ENCODE measurements around the gene DPP3. TPM values are rescaled to one million over a fixed set of nuclear protein-coding genes. Genes with fewer than 3 reads are reported as not detected.

Gene DPP3
- total RNA-seq, 2 experiments from 2014 or later = 73.8 to 80.1 TPM

- H3K4me3 Mint-ChIP-seq = peak within 1 kb of the TSS; percentile 85
- CTCF ChIA-PET = interaction anchor here (0.6 to 3.8 kb wide), 4 partner anchors 12 to 195 kb away, joined by 3 to 16 read pairs (median 5); partner anchors contain the start of gene MRPL11
- intact Hi-C loops (cut with micrococcal nuclease) = loop anchor here (1.0 to 2.0 kb wide), 4 partner anchors 14 to 48 kb away; partner anchors contain the start of genes BBS1 and DPP3
- H3K27ac Mint-ChIP-seq = peak within 1 kb of the TSS; percentile 75
- H3K9me3 Mint-ChIP-seq = no peaks in the 10 kb centered on the region
- peak; percentile 96 for DNase-seq
- H3K36me3 Mint-ChIP-seq (ENCODE audit: low read depth) = no peaks in the 10 kb centered on the region
- no peaks in the 10 kb centered on the region for H3K27me3 Mint-ChIP-seq (ENCODE audit: low read depth)
- H3K4me1 Mint-ChIP-seq (ENCODE audit: low read depth) = peaks cover 33% of the 10 kb centered on the region
Observed at GRCh38 chr11:66466225-66467033, 13.8 kb upstream of the DPP3 start, which contains the start of gene PELI3. Gene PELI3, plus strand, starts transcription at chr11:66466905. Its CDS starts 1,224 bp downstream, at chr11:66468129.

GRCh38 chr11:66467034-66467659 lies 13.1 kb upstream of the DPP3 start:
- Mint-ChIP-seq H3K9me3 (no peaks in the 10 kb centered on the region), H3K4me3 (peak overlapping the region; percentile 85), H3K36me3 (ENCODE audit: low read depth) (no peaks in the 10 kb centered on the region), H3K4me1 (ENCODE audit: low read depth) (peaks cover 33% of the 10 kb centered on the region), H3K27ac (no peak overlapping the region), H3K27me3 (ENCODE audit: low read depth) (no peaks in the 10 kb centered on the region)
- intact Hi-C loops (cut with micrococcal nuclease) = loop anchor here (2.0 kb wide), 1 partner anchor 44 kb away; the partner anchor contains the start of gene BBS1
- CTCF ChIA-PET = interaction anchor here (0.6 to 3.8 kb wide), 6 partner anchors 12 to 195 kb away, joined by 3 to 16 read pairs (median 4); partner anchors contain the start of gene BBS1
- DNase-seq = peak; percentile 39

GRCh38 chr11:66467756-66468155 lies 12.5 kb upstream of the DPP3 start:
- DNase-seq = peak; percentile 49

GRCh38 chr11:66468691-66469090 lies 11.5 kb upstream of the DPP3 start:
- H3K4me3 Mint-ChIP-seq = peak overlapping the region; percentile 85
- no peak overlapping the region for H3K27ac Mint-ChIP-seq

More at GRCh38 chr11:66467756-66468155, 12.5 kb upstream of the DPP3 start:
- Mint-ChIP-seq H3K4me3 (peak overlapping the region; percentile 85), H3K27ac (no peak overlapping the region), H3K9me3 (no peaks in the 10 kb centered on the region), H3K27me3 (ENCODE audit: low read depth) (no peaks in the 10 kb centered on the region), H3K4me1 (ENCODE audit: low read depth) (peaks cover 28% of the 10 kb centered on the region), H3K36me3 (ENCODE audit: low read depth) (no peaks in the 10 kb centered on the region)
- intact Hi-C loops (cut with micrococcal nuclease) = loop anchor here (2.0 kb wide), 1 partner anchor 43 kb away; the partner anchor contains the start of gene BBS1
- CTCF ChIA-PET = interaction anchor here (0.6 to 3.8 kb wide), 4 partner anchors 11 to 88 kb away, joined by 3 to 16 read pairs (median 4); partner anchors contain the start of gene BBS1

GRCh38 chr11:66469441-66469840 lies 10.8 kb upstream of the DPP3 start:
- CTCF ChIA-PET = interaction anchor here (0.6 to 3.8 kb wide), 4 partner anchors 9 to 73 kb away, joined by 4 to 16 read pairs (median 6); partner anchors contain the start of genes DPP3 and MRPL11

More at GRCh38 chr11:66468691-66469090, 11.5 kb upstream of the DPP3 start:
- intact Hi-C loops (cut with micrococcal nuclease) = no loop called here
- CTCF ChIA-PET = interaction anchor here (0.6 to 3.8 kb wide), 4 partner anchors 10 to 72 kb away, joined by 4 to 16 read pairs (median 6); partner anchors contain the start of genes DPP3 and MRPL11
- Mint-ChIP-seq H3K27me3 (ENCODE audit: low read depth) (no peaks in the 10 kb centered on the region), H3K4me1 (ENCODE audit: low read depth) (peaks cover 23% of the 10 kb centered on the region), H3K9me3 (no peaks in the 10 kb centered on the region), H3K36me3 (ENCODE audit: low read depth) (no peaks in the 10 kb centered on the region)
- DNase-seq = no peak

GRCh38 chr11:66470015-66470414 lies 10.2 kb upstream of the DPP3 start:
- Mint-ChIP-seq H3K27me3 (ENCODE audit: low read depth) (no peaks in the 10 kb centered on the region), H3K9me3 (no peaks in the 10 kb centered on the region), H3K36me3 (ENCODE audit: low read depth) (no peaks in the 10 kb centered on the region), H3K4me3 (no peak overlapping the region), H3K4me1 (ENCODE audit: low read depth) (peaks cover 23% of the 10 kb centered on the region), H3K27ac (no peak overlapping the region)
- intact Hi-C loops (cut with micrococcal nuclease) = no loop called here
- CTCF ChIA-PET = interaction anchor here (0.6 to 3.8 kb wide), 4 partner anchors 9 to 161 kb away, joined by 4 to 16 read pairs (median 6); partner anchors contain the start of genes DPP3 and MRPL11
- DNase-seq = no peak

More at GRCh38 chr11:66469441-66469840, 10.8 kb upstream of the DPP3 start:
- intact Hi-C loops (cut with micrococcal nuclease) = no loop called here
- H3K27me3 Mint-ChIP-seq (ENCODE audit: low read depth) = no peaks in the 10 kb centered on the region
- H3K9me3 Mint-ChIP-seq = no peaks in the 10 kb centered on the region
- DNase-seq = no peak
- no peaks in the 10 kb centered on the region for H3K36me3 Mint-ChIP-seq (ENCODE audit: low read depth)
- no peak overlapping the region for H3K4me3 Mint-ChIP-seq
- H3K27ac Mint-ChIP-seq = no peak overlapping the region
- peaks cover 23% of the 10 kb centered on the region for H3K4me1 Mint-ChIP-seq (ENCODE audit: low read depth)

- DNase-seq = no peak
- Mint-ChIP-seq H3K27me3 (ENCODE audit: low read depth) (no peaks in the 10 kb centered on the region), H3K36me3 (ENCODE audit: low read depth) (no peaks in the 10 kb centered on the region), H3K4me1 (ENCODE audit: low read depth) (peaks cover 17% of the 10 kb centered on the region), H3K9me3 (no peaks in the 10 kb centered on the region), H3K27ac (no peak overlapping the region), H3K4me3 (no peak overlapping the region)
- CTCF ChIA-PET = no interaction called here
- intact Hi-C loops (cut with micrococcal nuclease) = no loop called here
Observed at GRCh38 chr11:66471142-66471541, 9.1 kb upstream of the DPP3 start.

- intact Hi-C loops (cut with micrococcal nuclease) = no loop called here
- no peaks in the 10 kb centered on the region for H3K27me3 Mint-ChIP-seq (ENCODE audit: low read depth)
- CTCF ChIA-PET = no interaction called here
- H3K36me3 Mint-ChIP-seq (ENCODE audit: low read depth) = no peaks in the 10 kb centered on the region
- DNase-seq = no peak
- no peak overlapping the region for H3K27ac Mint-ChIP-seq
- peaks cover 12% of the 10 kb centered on the region for H3K4me1 Mint-ChIP-seq (ENCODE audit: low read depth)
- H3K9me3 Mint-ChIP-seq = no peaks in the 10 kb centered on the region
- H3K4me3 Mint-ChIP-seq = no peak overlapping the region
Observed at GRCh38 chr11:66472054-66472453, 8.2 kb upstream of the DPP3 start.

- Mint-ChIP-seq H3K4me1 (ENCODE audit: low read depth) (peaks cover 3% of the 10 kb centered on the region), H3K27ac (no peak overlapping the region), H3K27me3 (ENCODE audit: low read depth) (no peaks in the 10 kb centered on the region), H3K9me3 (no peaks in the 10 kb centered on the region), H3K4me3 (no peak overlapping the region), H3K36me3 (ENCODE audit: low read depth) (no peaks in the 10 kb centered on the region)
- DNase-seq = no peak
- intact Hi-C loops (cut with micrococcal nuclease) = no loop called here
- CTCF ChIA-PET = no interaction called here
Observed at GRCh38 chr11:66473167-66473566, 7.1 kb upstream of the DPP3 start.

- Mint-ChIP-seq H3K4me3 (no peak overlapping the region), H3K4me1 (ENCODE audit: low read depth) (peaks cover 3% of the 10 kb centered on the region), H3K9me3 (no peaks in the 10 kb centered on the region), H3K27ac (no peak overlapping the region), H3K36me3 (ENCODE audit: low read depth) (no peaks in the 10 kb centered on the region), H3K27me3 (ENCODE audit: low read depth) (no peaks in the 10 kb centered on the region)
- no peak for DNase-seq
- CTCF ChIA-PET = no interaction called here
- intact Hi-C loops (cut with micrococcal nuclease) = no loop called here
Observed at GRCh38 chr11:66473608-66474515, 6.4 kb upstream of the DPP3 start.

GRCh38 chr11:66475349-66476172 lies 4.7 kb upstream of the DPP3 start:
- intact Hi-C loops (cut with micrococcal nuclease) = no loop called here
- no peak for DNase-seq
- no peak overlapping the region for H3K27ac Mint-ChIP-seq
- no peaks in the 10 kb centered on the region for H3K36me3 Mint-ChIP-seq (ENCODE audit: low read depth)
- H3K27me3 Mint-ChIP-seq (ENCODE audit: low read depth) = no peaks in the 10 kb centered on the region
- peaks cover 9% of the 10 kb centered on the region for H3K4me1 Mint-ChIP-seq (ENCODE audit: low read depth)
- CTCF ChIA-PET = no interaction called here
- no peak overlapping the region for H3K4me3 Mint-ChIP-seq
- H3K9me3 Mint-ChIP-seq = no peaks in the 10 kb centered on the region

Data from activated naive CD4-positive, alpha-beta T cell treated with anti-CD3 and anti-CD28 coated beads for 36 hours (primary cell).